ENCODE results near the gene PIK3IP1.
A peak's percentile ranks its signal among the peaks of the same experiment; 100 is the strongest.
"Not testable (repeated sequence)": the region's sequence is repeated elsewhere in the genome, so short reads cannot be mapped to it uniquely, and the experiment has no call there.

PIK3IP1 gene

GRCh38 chr22:31263896-31264640, 28.2 kb downstream of the PIK3IP1 start:
- H3K4me3 ChIP-seq = no peak overlapping the region
- no peak for DNase-seq (ENCODE audit: low spot score in 2 of 2)
- in situ Hi-C loops (cut with MboI; ENCODE audit: low sequenced_read_pairs) = no loop called here
- H3K27me3 ChIP-seq (ENCODE audit: low read depth) = no peaks in the 10 kb centered on the region
- H3K9me3 ChIP-seq = no peaks in the 10 kb centered on the region
- H3K4me1 ChIP-seq = no peaks in the 10 kb centered on the region
- peaks cover 22% of the 10 kb centered on the region for H3K36me3 ChIP-seq (replicated peaks)

GRCh38 chr22:31262312-31263133, 29.8 kb downstream of the PIK3IP1 start:
- Histone ChIP-seq H3K4me3 (no peak overlapping the region), H3K9me3 (no peaks in the 10 kb centered on the region), H3K36me3 (replicated peaks) (peaks cover 21% of the 10 kb centered on the region), H3K27me3 (ENCODE audit: low read depth) (no peaks in the 10 kb centered on the region), H3K4me1 (no peaks in the 10 kb centered on the region)
- in situ Hi-C loops (cut with MboI; ENCODE audit: low sequenced_read_pairs) = no loop called here
- DNase-seq (ENCODE audit: low spot score in 2 of 2) = no peak

DNA sequence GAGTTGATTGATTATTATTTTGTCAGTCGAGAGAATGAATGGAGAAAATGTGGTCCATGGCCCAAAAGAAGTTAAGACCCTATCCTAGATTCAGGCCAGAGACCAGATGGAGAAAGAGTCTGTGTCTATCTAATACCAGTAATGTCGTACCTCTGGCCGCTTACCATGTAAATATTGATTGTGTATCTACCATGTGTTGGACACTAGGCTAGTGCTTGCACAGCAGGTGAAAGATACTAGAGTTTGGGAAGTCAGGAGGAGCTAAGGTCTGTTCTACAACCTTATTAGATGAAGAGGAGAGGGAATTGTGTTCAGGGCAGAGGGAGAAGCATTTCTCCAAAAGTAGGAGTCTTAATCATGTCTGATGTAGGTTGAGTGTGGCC, 31.8 kb downstream of the PIK3IP1 start:
- H3K27me3 ChIP-seq (ENCODE audit: low read depth) = no peaks in the 10 kb centered on the region
- no peak overlapping the region for H3K4me3 ChIP-seq
- no peaks in the 10 kb centered on the region for H3K9me3 ChIP-seq
- no peak for DNase-seq (ENCODE audit: low spot score in 2 of 2)
- no peaks in the 10 kb centered on the region for H3K4me1 ChIP-seq
- in situ Hi-C loops (cut with MboI; ENCODE audit: low sequenced_read_pairs) = no loop called here
- peaks cover 14% of the 10 kb centered on the region for H3K36me3 ChIP-seq (replicated peaks)

GRCh38 chr22:31259798-31260473, 32.4 kb downstream of the PIK3IP1 start:
- in situ Hi-C loops (cut with MboI; ENCODE audit: low sequenced_read_pairs) = no loop called here
- H3K4me3 ChIP-seq = no peak overlapping the region
- no peaks in the 10 kb centered on the region for H3K9me3 ChIP-seq
- no peak for DNase-seq (ENCODE audit: low spot score in 2 of 2)
- H3K36me3 ChIP-seq (replicated peaks) = peaks cover 14% of the 10 kb centered on the region
- no peaks in the 10 kb centered on the region for H3K27me3 ChIP-seq (ENCODE audit: low read depth)
- H3K4me1 ChIP-seq = no peaks in the 10 kb centered on the region

DNA sequence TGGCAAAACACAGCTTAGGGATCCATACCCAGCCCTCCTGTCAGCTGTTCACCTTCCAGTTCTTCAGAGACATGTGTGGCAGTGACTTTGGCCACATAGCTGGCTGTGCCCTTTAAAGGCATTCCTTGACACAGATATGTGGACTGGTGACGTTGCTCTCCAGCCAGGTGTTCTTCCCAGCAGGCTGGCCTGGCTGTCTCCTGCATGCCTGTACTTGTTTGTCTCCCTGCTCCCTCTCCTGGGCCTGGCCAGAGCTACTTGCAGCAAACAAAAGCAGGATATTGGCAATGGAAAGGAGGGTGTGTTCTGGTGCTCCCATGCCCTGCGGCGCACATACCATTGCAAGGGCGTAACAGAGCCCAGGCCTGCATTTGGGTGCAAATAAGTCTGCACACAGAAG, 38.3 kb downstream of the PIK3IP1 start:
- Histone ChIP-seq H3K9me3 (no peaks in the 10 kb centered on the region), H3K4me3 (no peak overlapping the region), H3K27me3 (ENCODE audit: low read depth) (no peaks in the 10 kb centered on the region), H3K4me1 (peaks cover 22% of the 10 kb centered on the region), H3K36me3 (replicated peaks) (peaks cover 2% of the 10 kb centered on the region; the same call in 1 of the 2 replicates)
- peak in 1 of 2 experiments; percentile 21 for DNase-seq (ENCODE audit: low spot score in 2 of 2)
- in situ Hi-C loops (cut with MboI; ENCODE audit: low sequenced_read_pairs) = no loop called here

- H3K36me3 ChIP-seq (replicated peaks) = no peaks in the 10 kb centered on the region
- H3K4me1 ChIP-seq = peaks cover 22% of the 10 kb centered on the region
- H3K27me3 ChIP-seq (ENCODE audit: low read depth) = no peaks in the 10 kb centered on the region
- H3K4me3 ChIP-seq = no peak overlapping the region
- peak; percentile 26 to 32 for DNase-seq (ENCODE audit: low spot score in 2 of 2)
- H3K9me3 ChIP-seq = no peaks in the 10 kb centered on the region
- in situ Hi-C loops (cut with MboI; ENCODE audit: low sequenced_read_pairs) = no loop called here
These were observed 41.3 kb downstream of the PIK3IP1 start for GRCh38 chr22:31250740-31251600.

DNA sequence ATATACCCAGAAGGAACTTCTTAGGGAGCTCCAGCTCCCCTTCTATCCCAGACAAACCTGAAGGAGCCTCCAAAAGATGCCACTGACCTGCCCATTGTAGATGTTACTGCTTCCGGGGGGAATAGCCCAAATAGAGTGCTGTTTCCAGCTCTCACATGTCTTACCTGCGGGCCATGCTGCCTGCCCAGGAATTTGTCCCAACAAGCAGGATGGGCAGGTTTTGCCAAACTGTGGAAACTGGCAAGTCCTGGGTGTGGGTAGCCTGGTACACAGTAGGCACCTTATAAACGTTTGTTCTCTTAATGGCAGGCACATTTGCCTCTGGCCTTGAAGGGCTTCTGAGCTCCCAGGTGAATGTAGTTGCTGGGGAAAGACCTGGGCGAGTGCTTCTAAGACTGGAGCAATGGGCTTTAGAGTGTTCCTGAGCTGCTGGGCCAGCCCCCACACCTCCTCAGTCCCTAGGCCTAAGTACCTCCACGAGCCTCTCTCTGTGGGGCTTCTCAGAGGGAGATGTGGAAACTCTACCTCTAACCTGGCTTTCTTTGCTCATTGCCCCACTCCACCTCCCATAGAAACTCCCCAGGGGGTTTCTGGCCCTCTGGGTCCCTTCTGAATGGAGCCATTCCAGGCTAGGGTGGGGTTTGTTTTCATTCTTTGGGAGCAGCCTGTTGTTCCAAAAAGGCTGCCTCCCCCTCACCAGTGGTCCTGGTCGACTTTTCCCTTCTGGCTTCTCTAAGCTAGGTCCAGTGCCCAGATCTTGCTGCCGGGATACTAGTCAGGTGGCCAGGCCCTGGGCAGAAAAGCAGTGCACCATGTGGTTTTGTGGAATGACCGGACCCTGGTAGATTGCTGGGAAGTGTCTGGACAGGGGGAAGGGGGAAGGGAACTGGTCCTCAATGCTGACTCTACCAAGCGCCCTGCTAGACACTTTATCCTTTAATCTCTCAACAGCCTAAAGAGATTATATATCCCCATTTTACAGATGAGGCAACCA, 43.0 kb downstream of the PIK3IP1 start:
- no peaks in the 10 kb centered on the region for H3K9me3 ChIP-seq
- no peaks in the 10 kb centered on the region for H3K27me3 ChIP-seq (ENCODE audit: low read depth)
- peaks cover 22% of the 10 kb centered on the region for H3K4me1 ChIP-seq
- in situ Hi-C loops (cut with MboI; ENCODE audit: low sequenced_read_pairs) = no loop called here
- H3K36me3 ChIP-seq (replicated peaks) = no peaks in the 10 kb centered on the region
- H3K4me3 ChIP-seq = no peak overlapping the region
- DNase-seq (ENCODE audit: low spot score in 2 of 2) = peak in 1 of 2 experiments; percentile 30

- DNase-seq (ENCODE audit: low spot score in 2 of 2) = peak; percentile 78 to 83
- H3K36me3 ChIP-seq (replicated peaks) = no peaks in the 10 kb centered on the region
- in situ Hi-C loops (cut with MboI; ENCODE audit: low sequenced_read_pairs) = no loop called here
These were observed 44.0 kb downstream of the PIK3IP1 start for GRCh38 chr22:31248138-31248745.

DNA sequence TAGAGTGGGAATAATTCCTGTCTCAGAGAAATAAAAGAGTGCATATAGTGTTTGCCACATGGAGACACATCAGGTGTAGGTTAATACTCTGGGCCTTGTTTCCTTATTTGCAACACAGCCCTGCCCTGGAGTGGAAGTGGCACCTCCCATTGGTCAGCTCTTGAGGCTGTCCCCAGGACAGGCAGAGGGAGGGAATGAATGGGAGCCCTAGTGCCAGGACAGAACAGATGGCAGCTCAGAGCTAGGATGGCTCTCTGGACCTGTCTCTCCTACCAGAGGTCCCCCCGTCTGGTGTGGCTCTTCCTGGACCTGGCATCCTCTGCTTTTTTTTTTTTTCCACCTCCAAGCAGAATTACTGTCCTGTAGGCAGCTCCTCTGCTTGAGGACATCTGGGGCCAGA, 44.6 kb downstream of the PIK3IP1 start:
- peaks cover 22% of the 10 kb centered on the region for H3K4me1 ChIP-seq
- no peaks in the 10 kb centered on the region for H3K27me3 ChIP-seq (ENCODE audit: low read depth)
- H3K9me3 ChIP-seq = no peaks in the 10 kb centered on the region
- DNase-seq (ENCODE audit: low spot score in 2 of 2) = no peak
- H3K4me3 ChIP-seq = no peak overlapping the region
- H3K36me3 ChIP-seq (replicated peaks) = no peaks in the 10 kb centered on the region
- in situ Hi-C loops (cut with MboI; ENCODE audit: low sequenced_read_pairs) = no loop called here

More at GRCh38 chr22:31248138-31248745, 44.0 kb downstream of the PIK3IP1 start:
- no peaks in the 10 kb centered on the region for H3K27me3 ChIP-seq (ENCODE audit: low read depth)
- H3K4me1 ChIP-seq = peaks cover 22% of the 10 kb centered on the region
- 0 out of 2 replicates have a peak overlapping the region, but pooled peaks have one; percentile 4 for H3K4me3 ChIP-seq
- H3K9me3 ChIP-seq = no peaks in the 10 kb centered on the region

DNA sequence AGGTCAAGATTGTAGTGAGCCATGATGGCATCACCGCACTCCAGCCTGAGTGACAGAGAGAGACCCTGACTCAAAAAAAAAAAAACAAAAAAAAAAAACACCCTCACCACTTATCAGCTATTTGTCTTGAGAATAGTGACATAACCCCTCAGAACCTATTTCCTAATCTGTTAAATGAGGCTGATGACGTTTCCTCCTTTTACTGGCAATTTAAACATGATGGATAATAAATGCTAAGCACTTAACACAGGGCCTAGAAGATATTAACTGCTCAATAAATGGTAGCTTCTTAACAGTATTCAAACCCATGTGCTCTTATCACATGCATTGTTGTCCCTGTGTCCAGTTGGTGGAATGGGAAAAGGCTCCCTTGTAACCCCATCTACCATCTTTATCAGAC, 45.6 kb downstream of the PIK3IP1 start:
- in situ Hi-C loops (cut with MboI; ENCODE audit: low sequenced_read_pairs) = no loop called here
- DNase-seq (ENCODE audit: low spot score in 2 of 2) = no peak
- Histone ChIP-seq H3K9me3 (no peaks in the 10 kb centered on the region), H3K36me3 (replicated peaks) (no peaks in the 10 kb centered on the region), H3K4me1 (peaks cover 22% of the 10 kb centered on the region), H3K4me3 (no peak overlapping the region), H3K27me3 (ENCODE audit: low read depth) (no peaks in the 10 kb centered on the region)

GRCh38 chr22:31245998-31246397, 46.3 kb downstream of the PIK3IP1 start:
- H3K36me3 ChIP-seq (replicated peaks); DNase-seq (ENCODE audit: low spot score in 2 of 2); H3K9me3 ChIP-seq; in situ Hi-C loops (cut with MboI; ENCODE audit: low sequenced_read_pairs); H3K4me3 ChIP-seq; H3K27me3 ChIP-seq (ENCODE audit: low read depth): not testable (repeated sequence)
- peaks cover 16% of the 10 kb centered on the region for H3K4me1 ChIP-seq

DNA sequence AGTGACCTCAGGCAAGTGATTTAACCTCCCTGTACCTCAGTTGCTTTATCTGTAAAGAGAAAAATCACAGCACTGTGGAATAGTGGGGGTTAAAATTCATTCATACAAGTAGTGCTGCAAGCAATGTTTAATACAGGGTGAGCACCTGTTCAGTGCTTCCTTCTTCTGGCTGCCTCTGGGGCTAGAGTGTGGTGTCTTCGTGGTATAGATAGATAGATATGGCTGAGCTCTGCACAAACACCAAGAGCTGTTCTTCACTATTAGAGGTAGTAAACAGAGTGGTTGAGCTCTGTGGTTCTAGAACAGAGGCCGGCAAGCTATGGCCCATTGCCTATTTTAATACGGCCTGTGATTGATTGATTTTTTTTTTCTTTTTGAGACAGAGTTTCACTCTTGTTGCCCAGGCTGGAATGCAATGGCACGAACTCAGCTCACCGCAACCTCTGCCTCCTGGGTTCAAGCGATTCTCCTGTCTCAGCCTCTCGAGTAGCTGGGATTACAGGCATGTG, 47.3 kb downstream of the PIK3IP1 start:
- no peaks in the 10 kb centered on the region for H3K9me3 ChIP-seq
- no peaks in the 10 kb centered on the region for H3K27me3 ChIP-seq (ENCODE audit: low read depth)
- no peaks in the 10 kb centered on the region for H3K36me3 ChIP-seq (replicated peaks)
- no peak for DNase-seq (ENCODE audit: low spot score in 2 of 2)
- no peak overlapping the region for H3K4me3 ChIP-seq
- in situ Hi-C loops (cut with MboI; ENCODE audit: low sequenced_read_pairs) = no loop called here
- H3K4me1 ChIP-seq = peaks cover 7% of the 10 kb centered on the region
